HepG2 (cell line): Measurements from ENCODE around the gene RBM19. TPM values are rescaled to one million over a fixed set of nuclear protein-coding genes. Genes with fewer than 3 reads are reported as not detected.
A peak's percentile ranks its signal among the peaks of the same experiment; 100 is the strongest.

Source experiments
- AHR ChIP-seq: IDR thresholded peaks from 2 replicates; pipeline ENCODE4 v1.6.1; 2018; ENCODE audit warnings: missing genetic modification reagents, missing compliant biosample characterization
- DR1 ChIP-seq: sonication (generic); formaldehyde crosslinking; IDR thresholded peaks from 2 replicates; pipeline ENCODE4 v1.8.0; 2021; ENCODE audit warnings: mild to moderate bottlenecking, missing genetic modification reagents, inconsistent platforms
- HIVEP1 ChIP-seq: sonication (generic); formaldehyde crosslinking; IDR thresholded peaks from 2 replicates; pipeline ENCODE4 v1.4.0; 2020; ENCODE audit warnings: mild to moderate bottlenecking, missing genetic modification reagents
- KDM4B ChIP-seq: sonication (generic); formaldehyde crosslinking; IDR thresholded peaks from 2 replicates; pipeline ENCODE4 v1.4.0; 2020; ENCODE audit warnings: missing genetic modification reagents
- MATR3 ChIP-seq: sonication (generic); formaldehyde crosslinking; IDR thresholded peaks from 2 replicates; pipeline ENCODE4 v1.4.0; 2020; ENCODE audit warnings: missing genetic modification reagents
- NFIC ChIP-seq: IDR thresholded peaks from 2 replicates; pipeline ENCODE4 v1.6.1; 2012; ENCODE audit warnings: mild to moderate bottlenecking, low read length, inconsistent platforms
- PLSCR1 ChIP-seq: sonication (generic); formaldehyde crosslinking; IDR thresholded peaks from 2 replicates; pipeline ENCODE4 v1.5.0; 2020; ENCODE audit warnings: missing genetic modification reagents, mild to moderate bottlenecking, borderline replicate concordance
- RBM39 ChIP-seq: fragments of 200-400 bp; formaldehyde crosslinking; IDR thresholded peaks from one replicate; pipeline ENCODE4 v1.6.1; 2018; ENCODE audit warnings: antibody characterized with exemption, mild to moderate bottlenecking, low read depth, low read length; ENCODE audit not compliant: poor library complexity, severe bottlenecking
- SMAD1 ChIP-seq: sonication (generic); formaldehyde crosslinking; IDR thresholded peaks from 2 replicates; pipeline ENCODE4 v1.4.0; 2020; ENCODE audit warnings: missing genetic modification reagents, low read depth, mild to moderate bottlenecking, borderline replicate concordance
- USF2 ChIP-seq, 2 experiments: sonication (generic) in 1 of 2; formaldehyde crosslinking in 1 of 2; IDR thresholded peaks; 2 replicates each; pipeline versions ENCODE4 v1.5.1 to v1.6.1; 2011 to 2020; ENCODE audit warnings: borderline replicate concordance in 1 of 2, low read depth in 1 of 2, low read length in 1 of 2, mild to moderate bottlenecking in 1 of 2, missing genetic modification reagents in 1 of 2, moderate library complexity in 1 of 2
- YY1 ChIP-seq: IDR thresholded peaks from 2 replicates; pipeline ENCODE4 v1.6.1; 2011; ENCODE audit warnings: low read length, low read depth, moderate library complexity, mild to moderate bottlenecking; ENCODE audit not compliant: insufficient read depth, insufficient replicate concordance
- ZBTB40 ChIP-seq, 2 experiments: fragments of 450-650 bp in 1 of 2; sonication (generic) in 1 of 2; formaldehyde crosslinking in 1 of 2; IDR thresholded peaks; 2 replicates each; pipeline versions ENCODE4 v1.6.1 to v1.8.0; 2016 to 2022; ENCODE audit warnings: antibody characterized with exemption in 1 of 2, mild to moderate bottlenecking in 1 of 2, missing genetic modification reagents in 1 of 2
- ZMAT3 ChIP-seq: sonication (generic); formaldehyde crosslinking; conservative IDR thresholded peaks from 2 replicates; pipeline ENCODE4 v1.7.0; 2021; ENCODE audit warnings: missing genetic modification reagents
- ZNF546 ChIP-seq: sonication (generic); formaldehyde crosslinking; conservative IDR thresholded peaks from 2 replicates; pipeline ENCODE4 v1.8.1; 2023; ENCODE audit warnings: mild to moderate bottlenecking, missing genetic modification reagents
- polyA plus RNA-seq, 8 experiments: library from polyadenylated mRNA; depleted of rRNA in 3 of 8; stranded (reverse) in 7 of 8; unstranded in 1 of 8; fragments of >200 nt; fragmentation: Illumina TruSeq in 4 of 8; extraction: Trizol in 4 of 8; gene quantifications; 2 replicates each; pipeline versions ENCODE4 v1.2.1 to v1.2.3, GENCODE V29; 2011 to 2016; ENCODE audit warnings: low read depth in 4 of 8, missing spikeins in 1 of 8, mixed read lengths in 1 of 8; ENCODE audit not compliant: insufficient read depth in 1 of 8
- total RNA-seq, 5 experiments: library from RNA; depleted of rRNA; stranded (reverse); fragments of >200 nt; fragmentation: Illumina TruSeq; extraction: Trizol; gene quantifications; 2 replicates each; pipeline ENCODE4 v1.2.3, GENCODE V29; 2016; ENCODE audit warnings: low read depth in 1 of 5
- TF ChIP-seq, protein P1 (sequence below): IDR thresholded peaks from 2 replicates; pipeline ENCODE4 v1.6.1; 2018; ENCODE audit warnings: missing genetic modification reagents

The RBM19 gene
- total and polyA plus RNA-seq, 2 of the 13 experiments (the other 11 are each of a cell fraction or from before 2014, with no cell fraction given), result 19.3 to 32.2 TPM

- TF ChIP-seq ZBTB40 (IDR thresholded peaks at IDR 0.05) (no peak), ZBTB40 (CRISPR knock-in tag; IDR thresholded peaks at IDR 0.05) (peak; percentile 91), ZMAT3 (peak; percentile 91), PLSCR1 (CRISPR knock-in tag) (no peak), KDM4B (CRISPR knock-in tag) (peak; percentile 96), ZNF546 (CRISPR knock-in tag) (0 out of 2 replicates have a peak, but pooled peaks have one; percentile 44), NFIC (peak; percentile 83; the same call in 1 of the 2 replicates), MATR3 (CRISPR knock-in tag) (no peak), YY1 (peak; percentile 64), SMAD1 (CRISPR knock-in tag) (no peak), RBM39 (no peak), HIVEP1 (peak; percentile 62; the same call in 1 of the 2 replicates), AHR (CRISPR knock-in tag) (peak; percentile 44; the same call in 1 of the 2 replicates), USF2 (IDR thresholded peaks at IDR 0.05; ENCODE audit: low read depth, low read length) (no peak), USF2 (CRISPR knock-in tag; IDR thresholded peaks at IDR 0.05; ENCODE audit: borderline replicate concordance) (peak; percentile 50), DR1 (peak; percentile 63; the same call in 1 of the 2 replicates)
- TF ChIP-seq, protein P1, sequence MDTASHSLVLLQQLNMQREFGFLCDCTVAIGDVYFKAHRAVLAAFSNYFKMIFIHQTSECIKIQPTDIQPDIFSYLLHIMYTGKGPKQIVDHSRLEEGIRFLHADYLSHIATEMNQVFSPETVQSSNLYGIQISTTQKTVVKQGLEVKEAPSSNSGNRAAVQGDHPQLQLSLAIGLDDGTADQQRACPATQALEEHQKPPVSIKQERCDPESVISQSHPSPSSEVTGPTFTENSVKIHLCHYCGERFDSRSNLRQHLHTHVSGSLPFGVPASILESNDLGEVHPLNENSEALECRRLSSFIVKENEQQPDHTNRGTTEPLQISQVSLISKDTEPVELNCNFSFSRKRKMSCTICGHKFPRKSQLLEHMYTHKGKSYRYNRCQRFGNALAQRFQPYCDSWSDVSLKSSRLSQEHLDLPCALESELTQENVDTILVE (CRISPR knock-in tag), result peak; percentile 77
Observed at GRCh38 chr12:113770389-113770865, 195.7 kb downstream of the RBM19 start (continued).
